IPS-NIHi7 (cell line): ENCODE data around the gene FLOT1.
"Not testable (repeated sequence)": the region's sequence is repeated elsewhere in the genome, so short reads cannot be mapped to it uniquely, and the experiment has no call there.

ENCODE experiments used
- DNase-seq: peaks from one replicate; pipeline ENCODE4 v3.0.0; 2012; ENCODE audit warnings: mixed read lengths; ENCODE audit errors: extremely low spot score

FLOT1 gene

GRCh38 chr6:30723159-30723842 is 19.2 kb downstream of the FLOT1 start:
- not testable (repeated sequence) for DNase-seq

GRCh38 chr6:30722280-30723112 is 20.0 kb downstream of the FLOT1 start:
- DNase-seq = peak; percentile 50

GRCh38 chr6:30722025-30722279 is 20.5 kb downstream of the FLOT1 start:
- DNase-seq = not testable (repeated sequence)

- DNase-seq = peak; percentile 75
These were observed 21.1 kb downstream of the FLOT1 start for GRCh38 chr6:30721198-30722024.

- no peak for DNase-seq
These were observed 21.7 kb downstream of the FLOT1 start for GRCh38 chr6:30720738-30721197.

GRCh38 chr6:30719791-30720737 is 22.4 kb downstream of the FLOT1 start, which contains the start of gene TUBB:
TSS of gene TUBB (plus strand) at chr6:30720352. CDS start at chr6:30720507, 155 bp downstream.
- peak; percentile 85 for DNase-seq

GRCh38 chr6:30719356-30719755 is 23.1 kb downstream of the FLOT1 start:
- DNase-seq = no peak

- DNase-seq = not testable (repeated sequence)
These were observed 24.4 kb downstream of the FLOT1 start for GRCh38 chr6:30717845-30718720.

- peak; percentile 93 for DNase-seq
These were observed 25.2 kb downstream of the FLOT1 start, which contains the start of gene MDC1 for GRCh38 chr6:30717129-30717844. TSS of gene MDC1 (minus strand) at chr6:30717281. CDS start at chr6:30715175, 2,106 bp downstream.

GRCh38 chr6:30716879-30717128 is 25.7 kb downstream of the FLOT1 start:
- no peak for DNase-seq

- no peak for DNase-seq
These were observed 28.2 kb downstream of the FLOT1 start for GRCh38 chr6:30714263-30714662.

GRCh38 chr6:30712441-30712945 is 30.0 kb downstream of the FLOT1 start:
- no peak for DNase-seq

- DNase-seq = no peak
These were observed 30.6 kb downstream of the FLOT1 start for GRCh38 chr6:30711758-30712380.

GRCh38 chr6:30709101-30709868 is 33.2 kb downstream of the FLOT1 start:
- no peak for DNase-seq

GRCh38 chr6:30707281-30707850 is 35.1 kb downstream of the FLOT1 start:
- DNase-seq = peak; percentile 10

- DNase-seq = no peak
These were observed 36.9 kb downstream of the FLOT1 start for GRCh38 chr6:30705620-30706019.

GRCh38 chr6:30703821-30704220 is 38.7 kb downstream of the FLOT1 start:
- no peak for DNase-seq

GRCh38 chr6:30703011-30703410 is 39.5 kb downstream of the FLOT1 start:
- DNase-seq = no peak
